Measurements from ENCODE around the gene PKIG.

DNA sequence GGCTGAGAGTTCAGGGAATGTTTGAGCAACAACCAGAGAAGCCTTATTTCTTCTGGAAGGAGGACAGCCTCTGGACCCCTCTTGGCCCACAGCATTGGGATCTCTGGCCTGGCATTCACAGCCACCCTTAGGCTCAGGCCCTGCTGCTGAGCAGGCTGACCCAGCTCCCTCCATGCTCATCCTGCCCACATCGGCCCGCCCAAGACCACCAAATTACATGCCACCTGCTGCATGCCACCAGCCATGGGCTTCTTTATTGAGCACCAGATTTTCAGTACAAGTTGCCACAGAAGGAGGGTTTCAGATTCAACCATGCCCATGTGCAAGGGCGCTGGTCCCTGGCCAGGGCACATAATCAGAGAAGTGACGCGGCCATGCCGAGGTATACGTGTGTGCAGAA is 36.9 kb downstream of the PKIG start:
- TF ChIP-seq CTCF (IDR thresholded peaks at IDR 0.05) (no peak), EZH2 (IDR thresholded peaks at IDR 0.05) (no peak)
